Measurements from ENCODE around the gene TFCP2.
"Not testable (repeated sequence)": the region's sequence is repeated elsewhere in the genome, so short reads cannot be mapped to it uniquely, and the experiment has no call there.

Gene TFCP2

DNA sequence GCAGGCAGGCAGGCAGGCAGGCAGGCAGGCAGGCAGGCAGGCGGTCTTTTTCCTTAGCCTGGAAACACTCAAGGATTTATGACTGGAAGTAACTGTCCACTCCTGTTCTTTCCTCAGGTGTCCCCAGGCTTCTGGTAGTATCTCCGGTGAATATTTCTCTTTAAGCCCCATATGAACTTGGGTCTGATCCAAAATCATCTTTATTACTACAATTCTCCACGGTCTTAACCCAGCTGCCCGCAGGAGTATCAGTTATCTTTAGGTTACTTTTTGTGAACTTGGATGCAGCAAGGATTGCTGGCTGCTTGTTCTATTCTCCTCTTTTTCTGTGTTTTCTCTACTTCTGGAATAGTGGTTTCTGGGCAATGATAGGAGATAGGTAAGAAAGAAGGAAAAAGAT is 92.8 kb downstream of the TFCP2 start:
- no peak for DNase-seq (ENCODE audit: low spot score)

DNA sequence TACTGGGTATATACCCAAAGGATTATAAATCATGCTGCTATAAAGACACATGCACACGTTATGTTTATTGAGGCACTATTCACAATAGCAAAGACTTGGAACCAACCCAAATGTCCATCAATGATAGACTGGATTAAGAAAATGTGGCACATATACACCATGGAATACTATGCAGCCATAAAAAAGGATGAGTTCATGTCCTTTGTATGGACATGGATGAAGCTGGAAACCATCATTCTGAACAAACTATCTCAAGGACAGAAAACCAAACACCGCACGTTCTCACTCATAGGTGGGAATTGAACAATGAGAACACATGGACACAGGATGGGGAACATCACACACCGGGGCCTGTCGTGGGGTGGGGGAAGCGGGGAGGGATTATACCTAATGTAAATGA is 94.1 kb downstream of the TFCP2 start:
- not testable (repeated sequence) for DNase-seq (ENCODE audit: low spot score)

DNA sequence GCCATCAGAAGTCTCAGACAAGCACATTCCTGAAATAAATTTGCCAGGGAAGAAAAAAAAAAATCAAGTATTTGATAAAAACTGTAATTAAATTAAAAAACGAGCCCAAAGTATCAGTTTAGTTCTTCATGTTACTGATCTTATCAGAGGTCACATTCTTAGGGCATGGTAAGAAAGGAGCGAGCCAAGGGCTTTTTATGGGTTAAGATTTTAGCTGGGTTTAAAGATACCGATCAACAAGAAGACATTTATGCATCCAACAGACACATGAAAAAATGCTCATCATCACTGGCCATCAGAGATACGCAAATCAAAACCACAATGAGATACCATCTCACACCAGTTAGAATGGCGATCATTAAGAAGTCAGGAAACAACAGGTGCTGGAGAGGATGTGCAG is 94.6 kb downstream of the TFCP2 start:
- DNase-seq (ENCODE audit: low spot score): not testable (repeated sequence)

DNA sequence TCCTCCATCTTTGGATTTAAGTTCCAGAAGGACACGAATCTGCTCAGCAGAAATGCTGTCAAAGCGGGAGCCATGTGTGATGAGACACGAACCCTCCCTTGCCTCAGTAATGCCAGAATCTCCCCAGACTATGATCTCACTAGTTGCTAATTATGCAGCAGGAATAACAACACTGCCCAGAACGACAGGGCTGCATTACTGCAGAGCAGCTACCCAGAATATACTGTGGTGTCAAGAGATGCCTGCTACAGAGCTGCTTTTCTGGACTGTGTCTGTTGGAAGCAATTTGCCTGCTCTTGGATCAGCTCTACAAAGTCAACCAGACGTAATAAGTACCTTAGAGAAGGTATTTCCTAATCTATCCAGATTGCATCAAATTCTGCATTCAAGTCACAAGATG is 95.0 kb downstream of the TFCP2 start:
- DNase-seq (ENCODE audit: low spot score): peak; percentile 73

DNA sequence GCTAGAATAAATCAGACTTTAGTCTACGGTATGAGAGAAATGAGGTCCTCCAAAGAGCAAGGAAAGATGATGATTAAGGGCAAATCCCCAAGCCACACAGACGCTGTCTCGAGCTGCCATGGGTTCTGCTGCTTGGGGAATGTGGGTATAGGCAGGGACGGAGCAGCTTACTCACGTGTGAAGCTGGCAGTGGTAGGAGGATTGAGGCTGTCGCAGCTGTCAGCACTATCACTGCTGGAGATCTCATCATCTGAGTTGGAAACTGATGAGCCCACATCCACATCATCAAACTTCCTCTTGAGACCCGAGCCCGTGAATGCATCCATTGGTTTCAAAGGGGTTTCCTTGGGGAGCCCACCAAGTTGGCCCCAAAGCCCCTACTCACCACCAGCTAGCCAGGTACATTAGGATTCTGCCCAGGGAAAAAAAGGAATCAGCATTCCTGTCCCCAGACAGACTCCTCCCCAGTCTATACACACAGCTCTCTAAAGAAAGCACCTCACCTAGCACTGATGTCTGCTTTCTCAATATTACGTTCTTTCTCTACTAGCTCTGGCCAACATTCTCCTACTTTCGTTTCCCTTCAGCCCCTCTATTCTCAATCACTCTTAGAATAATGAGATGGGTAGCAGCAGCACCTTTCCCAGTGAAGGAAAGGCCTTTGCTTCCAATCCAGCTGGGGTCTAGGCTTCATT is 96.6 kb downstream of the TFCP2 start:
- no peak for DNase-seq (ENCODE audit: low spot score)

DNA sequence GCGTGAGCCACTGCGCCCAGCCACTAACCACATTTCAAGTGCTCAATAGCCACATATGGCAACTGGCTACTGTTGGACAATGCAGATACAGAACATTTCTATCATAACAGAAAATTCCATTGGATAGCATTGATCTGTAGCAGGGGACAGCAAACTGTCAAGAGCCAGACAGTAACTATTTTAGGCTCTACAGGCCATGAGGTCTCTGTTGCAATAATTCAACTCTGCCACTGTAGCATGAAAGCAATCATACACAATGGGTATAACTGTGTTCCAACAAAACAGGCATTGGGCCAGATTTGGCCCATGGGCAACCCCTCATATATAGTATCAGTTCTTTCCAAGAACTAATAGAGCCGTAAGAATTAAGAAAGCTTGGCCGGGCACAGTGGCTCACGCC is 97.5 kb downstream of the TFCP2 start:
- DNase-seq (ENCODE audit: low spot score): no peak

DNA sequence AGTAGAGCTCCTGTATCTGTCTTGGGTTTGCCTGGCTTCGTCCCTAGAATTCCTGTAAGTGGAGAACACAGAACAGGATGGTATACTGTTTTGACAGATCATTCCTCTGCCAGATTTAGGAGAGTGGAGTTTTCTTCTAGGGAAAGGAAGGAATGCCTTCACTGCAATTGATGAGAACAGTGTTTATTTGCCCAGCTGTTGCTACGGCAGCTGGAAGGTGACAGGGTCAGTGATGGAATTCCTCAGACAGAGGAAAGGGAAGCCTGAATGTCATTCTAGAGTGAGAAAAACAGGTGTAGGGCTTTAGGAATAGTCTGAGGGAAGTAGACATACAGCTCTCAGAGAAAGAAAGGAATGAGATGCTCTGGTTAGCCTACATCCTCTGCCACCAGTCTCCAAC is 101.3 kb downstream of the TFCP2 start:
- no peak for DNase-seq (ENCODE audit: low spot score)

DNA sequence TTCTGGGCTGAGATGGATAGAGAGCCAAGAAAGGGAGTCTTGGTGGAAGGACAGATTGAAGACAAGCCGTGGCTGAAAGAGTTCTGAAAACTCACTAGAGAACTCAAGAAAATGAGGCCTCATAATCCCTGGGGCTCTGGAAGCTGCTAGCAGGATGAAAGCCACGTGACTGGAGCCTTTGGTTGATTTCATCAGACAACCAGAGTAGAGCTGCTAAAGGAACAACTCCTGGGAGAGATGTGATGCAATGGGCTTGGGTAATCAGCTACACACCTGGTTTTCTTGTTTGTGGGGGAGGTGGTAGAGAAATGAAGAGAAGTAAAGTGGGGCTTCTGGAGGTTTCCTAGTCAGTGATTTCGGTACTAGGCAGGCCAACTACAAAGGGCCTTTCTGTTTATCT is 102.9 kb downstream of the TFCP2 start:
- no peak for DNase-seq (ENCODE audit: low spot score)

DNA sequence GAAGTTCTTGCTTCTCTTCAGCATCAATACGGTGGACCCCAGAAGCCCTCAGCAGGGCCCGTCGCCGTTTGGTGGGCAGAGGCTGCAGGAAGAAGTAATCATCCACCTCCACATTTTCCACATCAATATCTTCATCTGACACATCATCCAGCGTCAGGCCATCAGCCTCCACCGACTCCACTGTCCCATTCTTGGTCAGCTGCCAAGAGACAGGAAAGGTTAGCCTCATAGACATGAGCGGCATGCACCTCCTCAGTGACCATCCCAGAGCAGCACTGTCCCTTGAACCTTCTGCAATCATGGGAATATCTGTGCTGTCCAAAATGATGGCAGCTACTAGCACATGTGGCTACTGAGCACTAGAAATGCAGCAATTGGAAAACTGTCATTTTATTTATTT is 105.2 kb downstream of the TFCP2 start:
- DNase-seq (ENCODE audit: low spot score): no peak

DNA sequence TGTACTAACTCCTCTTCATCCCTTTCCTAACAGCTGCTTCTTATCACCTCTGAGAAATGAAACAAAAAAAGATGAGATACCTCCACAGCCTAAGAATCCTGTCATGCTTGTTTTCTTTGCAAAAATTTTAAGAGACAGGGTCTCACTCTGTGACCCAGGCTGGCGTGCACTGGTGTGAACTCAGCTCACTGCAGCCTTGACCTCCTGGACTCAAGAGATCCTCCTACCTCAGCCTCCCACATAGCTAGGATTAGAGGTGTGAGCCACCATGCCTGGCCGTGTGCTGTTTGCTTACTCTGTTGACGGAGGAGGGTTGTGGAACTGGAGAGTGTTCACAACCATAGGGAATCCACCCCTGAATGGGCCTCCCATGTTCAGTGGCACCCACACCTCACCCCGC is 105.7 kb downstream of the TFCP2 start:
- DNase-seq (ENCODE audit: low spot score): no peak

DNA sequence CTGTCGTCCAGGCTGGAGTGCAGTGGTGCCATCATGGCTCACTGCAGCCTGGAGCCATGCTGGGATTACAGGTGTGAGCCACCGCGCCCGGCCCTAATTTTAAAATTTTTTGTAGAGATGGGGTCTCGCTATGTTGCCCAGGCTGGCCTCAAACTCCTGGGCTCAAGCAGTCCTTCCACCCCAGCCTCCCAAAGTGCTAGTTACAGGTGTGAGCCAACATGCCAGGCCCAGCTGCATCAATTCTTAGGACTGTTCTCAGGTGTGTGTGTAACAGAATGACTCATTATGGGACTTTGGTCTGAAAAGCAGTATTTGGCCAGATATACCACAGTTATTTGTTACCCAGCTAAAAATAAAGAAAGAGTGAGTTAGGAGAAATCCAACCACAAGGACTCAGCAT is 107.4 kb downstream of the TFCP2 start:
- DNase-seq (ENCODE audit: low spot score): no peak

DNA sequence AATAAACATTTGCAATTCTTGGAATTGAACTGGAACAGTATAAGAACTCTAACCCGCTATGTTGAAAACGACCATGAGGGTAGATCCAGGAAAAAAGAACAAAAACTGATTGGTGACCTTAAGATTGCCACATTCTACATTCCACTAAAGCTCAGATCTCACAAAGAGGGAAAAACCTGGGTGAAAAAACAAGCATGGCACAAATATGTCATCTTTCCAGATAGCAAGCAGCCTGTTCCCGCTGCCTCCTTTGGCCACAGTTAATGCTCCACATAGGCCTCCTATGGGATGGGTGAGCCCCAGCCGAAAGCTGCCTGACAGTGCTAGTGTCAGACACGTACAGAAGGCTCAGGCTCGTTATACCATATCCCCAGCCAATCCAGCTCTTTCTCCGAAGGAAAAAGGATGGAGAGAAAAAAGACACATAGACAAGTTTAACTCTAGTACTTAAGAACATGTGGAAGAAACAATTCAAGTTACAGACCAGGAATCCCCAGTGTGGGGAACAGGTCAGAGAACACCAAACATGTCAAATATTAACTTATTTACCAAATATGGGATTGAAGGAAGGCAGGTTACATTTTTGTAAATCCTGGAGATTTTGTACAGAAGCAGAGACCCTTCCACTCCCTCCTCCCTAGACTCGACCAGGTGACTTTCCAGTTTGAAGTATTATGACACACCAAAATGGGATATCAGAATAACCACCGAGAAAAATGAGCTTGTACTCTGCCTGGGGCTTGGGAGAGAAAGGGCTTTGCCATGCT is 110.1 kb downstream of the TFCP2 start:
- DNase-seq (ENCODE audit: low spot score): no peak

DNA sequence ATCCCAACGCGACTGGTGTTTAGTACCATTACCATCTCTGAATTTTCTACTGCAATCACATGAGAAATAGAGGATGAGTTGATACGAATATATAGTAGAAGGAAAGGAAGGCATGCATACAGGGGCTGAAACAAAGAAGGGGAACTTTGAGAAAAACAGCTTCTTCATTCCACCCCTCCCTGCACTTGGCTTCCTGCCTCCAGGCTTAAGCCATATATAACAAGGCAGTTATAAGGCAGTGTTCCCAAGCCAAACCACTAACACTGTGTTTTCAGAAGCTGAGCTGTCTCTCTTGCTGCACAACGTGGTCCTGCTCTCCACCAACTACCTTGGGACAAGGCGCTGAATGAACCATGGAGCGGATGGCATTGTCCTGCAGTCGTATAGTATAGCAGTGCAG is 113.8 kb downstream of the TFCP2 start:
- DNase-seq (ENCODE audit: low spot score): no peak

DNA sequence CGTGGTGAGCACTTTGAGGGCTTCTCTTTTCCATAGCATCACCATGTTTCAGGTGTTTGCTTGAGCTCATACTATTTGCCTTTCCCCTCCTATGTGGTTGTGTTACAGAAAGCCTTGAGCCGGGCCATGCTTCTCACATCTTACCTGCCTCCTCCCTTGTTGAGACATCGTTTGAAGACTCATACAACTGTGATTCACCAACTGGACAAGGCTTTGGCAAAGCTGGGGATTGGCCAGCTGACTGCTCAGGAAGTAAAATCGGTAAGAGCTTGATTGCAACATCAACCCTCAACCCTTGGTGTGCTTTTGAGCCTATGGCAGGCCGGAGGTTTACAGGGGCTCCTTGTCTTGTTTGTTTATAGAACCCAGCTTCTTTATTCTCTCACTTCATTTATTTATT is 116.7 kb downstream of the TFCP2 start:
- no peak for DNase-seq (ENCODE audit: low spot score)

DNA sequence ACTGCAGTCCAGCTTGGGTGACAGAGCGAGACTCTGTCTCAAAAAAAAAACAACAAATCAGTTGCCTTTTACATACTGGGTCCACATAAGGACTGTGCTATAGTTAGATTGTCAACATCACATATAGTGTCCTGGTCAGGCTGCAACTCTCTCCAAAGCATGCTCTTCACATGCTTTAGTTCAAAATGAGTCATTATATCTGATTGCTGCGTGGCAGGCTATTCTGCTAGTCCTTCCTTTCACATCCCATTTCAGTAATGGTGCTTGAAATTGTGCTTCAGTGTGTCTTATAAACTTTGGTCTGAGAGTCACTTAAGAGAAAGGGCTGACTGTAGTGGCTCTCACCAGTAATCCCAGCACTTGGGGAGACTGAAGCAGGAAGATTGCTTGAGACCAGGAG is 117.9 kb downstream of the TFCP2 start:
- DNase-seq (ENCODE audit: low spot score): no peak

DNA sequence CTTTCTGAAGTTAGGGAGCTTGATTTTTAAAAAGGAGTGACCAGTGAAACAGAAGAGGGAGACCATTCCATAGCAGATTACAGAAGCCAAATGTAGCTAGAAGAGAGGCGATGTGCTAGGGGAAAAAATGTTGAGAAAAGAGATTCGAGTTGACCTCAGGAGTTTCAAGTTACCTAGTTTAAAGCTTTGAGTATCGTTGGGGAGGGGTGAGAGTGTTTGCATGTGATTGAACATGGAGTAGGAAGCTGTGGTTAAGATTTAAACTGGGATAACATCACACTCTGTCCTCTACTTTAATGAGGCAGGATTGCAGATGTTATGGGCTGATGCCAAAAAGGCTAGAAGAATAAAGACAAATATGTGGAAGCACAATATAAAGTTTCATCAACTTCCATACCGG is 121.1 kb downstream of the TFCP2 start:
- no peak for DNase-seq (ENCODE audit: low spot score)

DNA sequence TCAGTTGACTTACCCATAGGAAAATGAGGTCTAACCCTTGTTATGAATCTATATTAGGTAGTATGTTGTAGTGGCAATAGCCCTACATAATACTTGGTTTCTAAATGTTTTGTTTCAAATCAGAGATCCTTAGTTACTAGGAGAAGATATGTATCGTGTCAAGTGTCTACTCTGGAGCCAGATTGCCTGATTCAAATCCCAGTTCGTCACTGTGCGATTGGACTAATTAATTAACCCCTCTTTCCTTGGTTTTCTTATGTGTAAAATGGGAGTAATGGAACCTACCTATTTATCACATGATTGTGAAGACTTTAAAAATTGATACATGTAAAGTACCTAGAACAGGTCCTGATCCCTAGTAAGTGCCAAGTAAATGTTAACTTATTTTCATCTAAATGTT is 123.4 kb downstream of the TFCP2 start:
- no peak for DNase-seq (ENCODE audit: low spot score)

DNA sequence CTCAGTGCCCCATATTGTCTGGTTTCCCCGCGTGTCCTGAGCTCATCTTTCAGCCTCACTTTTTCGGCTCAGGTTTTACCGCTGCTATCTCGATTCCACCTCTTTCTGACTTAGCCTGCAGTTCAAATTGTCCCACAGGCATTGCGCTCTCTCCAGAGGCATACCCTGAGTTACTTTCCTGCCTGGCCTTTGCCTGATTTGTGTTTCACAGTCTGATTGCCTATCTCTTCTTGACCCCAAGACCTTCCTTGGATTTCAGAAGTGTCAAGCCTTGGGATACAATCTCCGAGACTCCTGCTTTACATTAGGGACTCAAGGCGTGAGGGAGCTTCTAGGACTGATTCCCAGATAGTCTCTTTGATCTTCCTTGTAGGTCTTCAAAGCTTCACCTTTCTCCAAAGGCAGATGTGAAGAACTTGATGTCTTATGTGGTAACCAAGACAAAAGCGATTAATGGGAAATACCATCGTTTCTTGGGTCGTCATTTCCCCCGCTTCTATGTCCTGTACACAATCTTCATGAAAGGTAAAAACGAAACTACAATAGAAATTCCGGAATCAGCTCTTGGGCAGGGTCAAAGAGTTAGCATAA is 124.2 kb downstream of the TFCP2 start:
- DNase-seq (ENCODE audit: low spot score): peak; percentile 5

DNA sequence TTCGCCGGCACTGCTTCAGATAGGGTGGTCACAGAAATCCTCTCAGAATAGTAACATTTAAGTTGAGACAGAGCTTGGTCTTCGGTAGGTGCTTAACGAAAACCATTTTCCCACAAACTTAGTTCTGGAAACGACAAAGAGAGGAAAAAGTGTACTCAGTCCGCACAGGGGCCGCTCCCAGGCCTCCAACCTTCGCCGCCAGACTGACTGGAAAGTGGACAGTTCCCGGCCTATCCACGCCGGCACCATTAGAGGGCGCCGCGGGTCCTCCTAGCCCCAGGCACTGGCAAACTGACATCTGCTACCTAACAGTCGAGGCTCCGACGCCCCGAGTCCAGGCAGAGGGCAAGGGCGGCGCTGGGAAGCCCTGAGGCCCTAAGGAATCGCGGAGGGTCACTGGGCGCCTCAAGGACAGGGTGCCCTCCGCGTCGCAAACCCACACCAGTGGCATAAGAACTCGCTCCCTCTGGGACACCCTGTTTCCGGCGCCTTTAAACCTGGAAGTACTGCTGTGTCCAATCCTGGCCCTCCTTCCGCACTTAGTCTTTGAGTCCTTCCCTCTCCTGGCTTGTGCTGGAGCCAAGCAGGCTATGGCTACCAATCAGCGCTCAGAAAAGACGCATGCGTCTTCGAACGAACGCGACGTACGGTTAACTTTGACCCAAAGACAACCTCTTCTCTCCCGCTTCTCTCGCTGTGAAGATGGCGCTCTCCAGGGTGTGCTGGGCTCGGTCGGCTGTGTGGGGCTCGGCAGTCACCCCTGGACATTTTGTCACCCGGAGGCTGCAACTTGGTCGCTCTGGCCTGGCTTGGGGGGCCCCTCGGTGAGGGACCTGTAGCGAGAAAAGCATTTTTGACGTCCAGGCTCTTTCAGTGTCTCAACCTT is 125.0 kb downstream of the TFCP2 start, which contains the start of gene LETMD1:
Gene LETMD1, plus strand, starts transcription at position 673 of the 886 bp plus-strand sequence. Its CDS starts 30 bp downstream, at position 703.
- peak; percentile 99 for DNase-seq (ENCODE audit: low spot score)

Measured in globus pallidus (tissue), 1 donor.